Skeletal muscle satellite cell (primary cell): ENCODE data around the gene ELF5.

Experiments used
- H3K27me3 ChIP-seq: 2 replicates; pipeline ENCODE4 v1.7.0; 2013; ENCODE audit warnings: low read length; ENCODE audit not compliant: control insufficient read depth, insufficient read depth
- H3K36me3 ChIP-seq: 2 replicates; pipeline ENCODE4 v1.7.0; 2013; ENCODE audit warnings: mild to moderate bottlenecking, control low read depth, low read length; ENCODE audit not compliant: insufficient read depth
- H3K4me1 ChIP-seq: 2 replicates; pipeline ENCODE4 v1.7.0; 2013; ENCODE audit warnings: low read length; ENCODE audit not compliant: control insufficient read depth, insufficient read depth
- H3K4me2 ChIP-seq: 2 replicates; pipeline ENCODE4 v1.7.0; 2013; ENCODE audit warnings: mild to moderate bottlenecking, low read length
- H3K4me3 ChIP-seq: 2 replicates; pipeline ENCODE4 v1.7.0; 2013; ENCODE audit warnings: low read length
- H3K9ac ChIP-seq: 2 replicates; pipeline ENCODE4 v1.7.0; 2013; ENCODE audit warnings: mild to moderate bottlenecking, low read depth, low read length, moderate library complexity
- H3K9me3 ChIP-seq: replicated peaks from 2 replicates; pipeline ENCODE4 v1.7.0; 2013; ENCODE audit warnings: mild to moderate bottlenecking, control low read depth, low read length

Gene ELF5

DNA sequence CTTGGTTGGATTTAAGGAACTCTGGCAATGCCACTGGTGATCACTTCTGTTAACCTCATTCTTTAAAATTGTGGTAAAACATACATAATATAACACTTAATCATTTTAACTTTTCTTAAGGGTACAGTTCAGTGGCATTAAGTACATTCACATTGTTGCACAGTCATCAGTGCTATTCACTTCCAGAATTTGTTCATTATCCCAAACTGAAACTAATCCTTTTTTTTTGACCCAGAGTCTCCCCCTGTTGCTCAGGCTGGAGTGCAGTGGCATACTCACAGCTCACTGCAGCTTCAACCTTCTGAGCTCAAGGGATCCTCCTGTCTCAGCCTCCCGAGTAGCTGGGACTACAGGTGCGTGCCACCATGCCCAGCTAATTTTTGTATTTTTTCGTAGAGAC lies 10.6 kb downstream of the ELF5 start:
- Histone ChIP-seq H3K27me3 (peaks cover 21% of the 10 kb centered on the region), H3K4me3 (no peak overlapping the region), H3K9me3 (no peaks in the 10 kb centered on the region), H3K36me3 (no peaks in the 10 kb centered on the region), H3K4me1 (peaks cover 17% of the 10 kb centered on the region), H3K4me2 (no peak overlapping the region), H3K9ac (no peak overlapping the region)

DNA sequence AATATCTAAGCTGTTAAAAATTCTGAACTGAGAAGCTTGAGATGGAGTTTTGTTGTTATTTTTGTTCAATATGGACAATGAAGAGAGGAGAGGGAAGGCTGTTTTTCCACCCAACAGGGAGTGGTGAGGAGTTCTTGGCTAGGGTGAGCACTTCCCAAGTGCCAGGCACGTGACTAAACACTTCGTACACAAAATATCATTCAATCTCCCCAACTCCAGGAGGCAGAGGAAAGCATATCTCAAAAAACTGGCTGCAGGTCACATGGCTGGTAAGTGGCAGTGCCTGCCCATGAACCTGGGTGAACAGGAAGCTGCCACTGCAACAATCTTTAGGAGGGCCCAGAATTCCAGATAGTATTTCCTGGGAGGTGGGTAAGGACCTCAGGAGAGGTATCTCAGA lies 11.6 kb downstream of the ELF5 start:
- Histone ChIP-seq H3K27me3 (peaks cover 21% of the 10 kb centered on the region), H3K9me3 (no peaks in the 10 kb centered on the region), H3K4me2 (peak overlapping the region; percentile 41), H3K9ac (peak overlapping the region; percentile 7), H3K4me3 (no peak overlapping the region), H3K36me3 (no peaks in the 10 kb centered on the region), H3K4me1 (peaks cover 17% of the 10 kb centered on the region)

DNA sequence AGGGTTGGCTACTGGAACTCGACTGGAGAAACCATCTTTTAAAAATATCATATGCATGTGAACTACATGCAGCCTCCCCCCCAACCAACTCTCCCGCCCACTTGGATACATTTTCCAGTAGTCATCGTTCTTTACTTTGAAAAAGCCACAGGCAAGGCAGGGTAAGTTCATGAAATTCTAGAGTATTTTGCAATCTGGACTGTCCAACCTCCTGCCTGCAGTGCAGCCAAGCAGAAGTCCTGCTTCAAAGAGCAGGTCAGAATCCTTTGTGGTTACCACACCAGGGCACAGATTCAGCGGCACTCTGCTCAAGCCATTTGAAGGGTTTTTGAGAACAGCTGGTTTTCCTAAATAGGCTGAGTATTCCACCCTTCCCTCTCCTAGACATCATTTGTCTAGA lies 12.1 kb downstream of the ELF5 start:
- no peaks in the 10 kb centered on the region for H3K9me3 ChIP-seq
- no peaks in the 10 kb centered on the region for H3K36me3 ChIP-seq
- H3K9ac ChIP-seq, result peak overlapping the region; percentile 7
- peak overlapping the region; percentile 41 for H3K4me2 ChIP-seq
- H3K4me1 ChIP-seq, result peaks cover 17% of the 10 kb centered on the region
- H3K27me3 ChIP-seq, result peaks cover 21% of the 10 kb centered on the region
- no peak overlapping the region for H3K4me3 ChIP-seq

DNA sequence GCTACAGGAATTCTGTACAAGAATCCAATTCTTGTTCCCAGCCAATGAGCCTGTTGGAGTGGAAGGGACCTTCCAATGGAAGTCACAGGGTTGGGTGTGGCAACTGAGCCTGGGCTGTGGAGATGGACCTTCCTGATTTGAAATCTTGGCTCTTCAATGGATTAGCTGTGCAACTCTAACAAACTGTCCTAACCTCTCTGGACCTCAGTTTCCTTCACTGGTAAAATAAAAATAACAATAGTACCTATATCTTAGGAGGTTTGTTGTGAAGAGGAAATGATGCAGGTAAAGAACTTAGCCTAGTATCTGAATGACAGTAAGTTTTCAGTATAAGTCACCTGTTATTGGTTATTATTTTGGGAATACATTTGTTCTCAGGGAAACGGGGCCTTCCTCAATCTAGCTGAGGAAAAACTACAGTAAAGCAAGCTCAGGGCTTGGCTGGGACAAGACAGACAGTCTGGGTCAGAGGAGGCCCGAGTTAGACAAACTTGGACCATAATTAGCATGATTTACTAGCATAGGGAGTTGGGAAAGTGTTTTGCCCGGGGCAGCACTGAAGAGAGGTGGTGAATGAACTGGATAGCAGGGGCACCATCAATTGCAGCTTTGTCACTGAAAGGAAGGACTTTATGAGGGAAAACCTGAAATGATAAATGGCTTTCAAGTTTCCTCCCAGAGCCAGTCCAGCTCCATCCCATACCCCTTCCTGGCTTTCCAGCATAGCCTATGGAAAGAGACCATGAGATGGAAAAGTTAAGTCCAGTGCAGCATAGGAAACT lies 13.7 kb downstream of the ELF5 start:
- H3K27me3 ChIP-seq, result peaks cover 29% of the 10 kb centered on the region
- H3K36me3 ChIP-seq, result no peaks in the 10 kb centered on the region
- no peaks in the 10 kb centered on the region for H3K9me3 ChIP-seq
- H3K9ac ChIP-seq, result no peak overlapping the region
- H3K4me2 ChIP-seq, result no peak overlapping the region
- no peak overlapping the region for H3K4me3 ChIP-seq
- peaks cover 17% of the 10 kb centered on the region for H3K4me1 ChIP-seq

DNA sequence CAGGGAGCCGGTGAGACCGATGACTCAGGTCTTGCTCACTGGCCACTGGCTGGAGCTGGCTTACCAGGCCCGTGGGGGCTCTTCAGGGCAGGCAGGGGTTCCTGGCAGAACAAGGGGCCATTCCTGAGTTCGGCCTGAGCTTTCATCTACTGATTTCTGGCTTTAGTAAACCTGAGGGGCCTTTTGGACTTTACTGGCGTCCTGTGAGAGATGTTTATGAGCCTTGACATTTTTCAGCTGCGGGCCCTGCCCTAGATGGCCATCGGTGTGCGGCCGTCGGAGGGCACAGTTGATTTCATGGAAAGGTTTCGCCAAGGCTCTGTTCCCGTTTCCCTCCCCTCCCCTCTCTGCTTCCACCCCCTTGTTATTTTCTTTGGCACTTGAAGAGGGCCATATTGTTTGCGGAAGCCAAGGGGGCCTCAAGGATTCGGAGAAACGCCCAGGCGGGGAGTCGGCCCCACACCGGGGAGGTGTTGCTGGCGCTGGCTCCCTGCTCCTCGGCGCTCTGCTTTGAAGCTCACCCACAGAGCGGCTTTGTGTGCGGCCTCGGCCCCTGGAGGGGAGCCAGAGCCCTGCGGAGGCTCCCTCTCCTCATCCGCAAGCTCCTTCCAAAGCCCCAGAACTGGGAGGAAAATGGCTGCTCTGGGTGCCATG lies 17.7 kb downstream of the ELF5 start:
- Histone ChIP-seq H3K27me3 (peaks cover 49% of the 10 kb centered on the region), H3K36me3 (no peaks in the 10 kb centered on the region), H3K4me2 (no peak overlapping the region), H3K4me1 (peaks cover under 1% of the 10 kb centered on the region), H3K4me3 (no peak overlapping the region), H3K9me3 (no peaks in the 10 kb centered on the region), H3K9ac (no peak overlapping the region)

DNA sequence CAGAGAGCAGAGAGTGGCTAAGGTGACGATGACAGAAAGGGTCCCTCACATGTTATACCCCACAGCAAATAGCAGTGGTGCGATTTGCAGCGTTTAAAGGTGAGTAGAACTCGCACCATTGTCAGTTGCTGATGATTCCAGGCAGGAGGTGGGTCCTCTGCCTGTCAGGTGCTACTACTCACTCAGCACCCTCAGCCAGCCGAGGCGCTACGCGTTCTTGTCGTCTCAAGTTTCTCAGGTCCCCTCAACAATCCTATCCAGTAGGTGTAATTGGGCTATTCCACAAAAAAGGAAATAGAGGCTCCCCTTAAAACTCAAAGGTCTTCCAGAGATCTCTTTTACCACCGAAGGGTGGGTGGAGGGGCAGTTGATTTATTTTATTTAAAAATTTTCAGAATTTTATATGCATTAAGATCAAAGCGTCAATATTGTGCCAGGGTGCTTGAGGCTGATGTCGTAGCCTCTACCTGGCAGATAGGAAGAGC lies 18.3 kb downstream of the ELF5 start:
- Histone ChIP-seq H3K9me3 (no peaks in the 10 kb centered on the region), H3K4me2 (no peak overlapping the region), H3K36me3 (no peaks in the 10 kb centered on the region), H3K27me3 (peaks cover 48% of the 10 kb centered on the region), H3K4me1 (no peaks in the 10 kb centered on the region), H3K9ac (no peak overlapping the region), H3K4me3 (no peak overlapping the region)

DNA sequence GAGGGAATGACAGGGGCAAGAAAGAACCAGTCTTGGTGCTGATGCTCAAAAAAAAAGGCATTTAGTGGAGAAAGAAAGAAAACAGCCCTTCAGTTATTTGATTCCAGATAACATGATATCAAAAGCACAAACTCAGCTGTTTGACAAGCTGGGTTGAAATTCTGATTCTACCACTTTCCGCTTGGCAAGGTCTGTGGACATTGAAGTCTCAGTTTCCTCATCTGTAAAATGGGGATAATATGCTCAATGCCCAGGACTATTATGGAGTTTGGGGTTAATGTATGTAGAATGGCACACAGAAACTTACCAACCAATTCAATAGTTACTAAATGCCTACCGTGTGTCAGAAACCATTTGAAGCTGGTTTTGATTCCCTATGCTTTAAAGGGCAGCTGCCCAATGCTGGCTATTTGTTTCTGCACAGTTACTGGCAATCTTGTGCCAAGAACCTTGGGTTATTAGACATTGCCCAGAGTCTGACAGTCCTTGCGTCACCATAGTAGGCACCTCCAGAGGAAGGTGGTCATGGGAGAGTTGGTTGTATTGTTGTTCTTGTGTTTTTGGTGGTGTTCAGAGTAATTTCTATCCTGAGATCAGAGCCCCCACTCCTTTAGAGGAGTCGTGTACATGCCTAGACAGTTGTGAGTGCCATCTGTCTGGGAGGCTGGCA lies 19.5 kb downstream of the ELF5 start:
- Histone ChIP-seq H3K9me3 (no peaks in the 10 kb centered on the region), H3K4me2 (no peak overlapping the region), H3K27me3 (peaks cover 52% of the 10 kb centered on the region), H3K9ac (no peak overlapping the region), H3K4me3 (no peak overlapping the region), H3K4me1 (no peaks in the 10 kb centered on the region), H3K36me3 (no peaks in the 10 kb centered on the region)

DNA sequence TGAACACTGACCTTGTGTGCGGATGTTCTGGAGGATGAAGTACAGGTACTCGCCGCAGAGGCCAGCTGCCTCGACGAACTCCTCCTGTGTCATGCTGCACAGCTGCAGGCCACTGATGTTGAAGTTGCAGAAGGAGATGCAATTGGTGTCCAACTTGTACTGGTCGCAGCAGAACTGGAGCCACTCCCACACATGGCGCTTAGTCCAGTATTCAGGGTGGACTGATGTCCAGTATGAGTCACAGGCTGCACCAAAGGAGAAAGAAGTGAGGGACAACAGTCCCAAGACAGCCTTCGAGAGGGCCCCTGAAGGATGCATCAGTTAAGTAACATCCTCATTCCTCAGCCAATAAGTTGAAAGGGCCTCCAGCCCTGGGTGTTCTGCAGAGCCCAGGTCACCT lies 20.1 kb downstream of the ELF5 start:
- no peak overlapping the region for H3K9ac ChIP-seq
- H3K9me3 ChIP-seq, result no peaks in the 10 kb centered on the region
- peaks cover 56% of the 10 kb centered on the region for H3K27me3 ChIP-seq
- no peaks in the 10 kb centered on the region for H3K4me1 ChIP-seq
- no peaks in the 10 kb centered on the region for H3K36me3 ChIP-seq
- no peak overlapping the region for H3K4me3 ChIP-seq
- no peak overlapping the region for H3K4me2 ChIP-seq

DNA sequence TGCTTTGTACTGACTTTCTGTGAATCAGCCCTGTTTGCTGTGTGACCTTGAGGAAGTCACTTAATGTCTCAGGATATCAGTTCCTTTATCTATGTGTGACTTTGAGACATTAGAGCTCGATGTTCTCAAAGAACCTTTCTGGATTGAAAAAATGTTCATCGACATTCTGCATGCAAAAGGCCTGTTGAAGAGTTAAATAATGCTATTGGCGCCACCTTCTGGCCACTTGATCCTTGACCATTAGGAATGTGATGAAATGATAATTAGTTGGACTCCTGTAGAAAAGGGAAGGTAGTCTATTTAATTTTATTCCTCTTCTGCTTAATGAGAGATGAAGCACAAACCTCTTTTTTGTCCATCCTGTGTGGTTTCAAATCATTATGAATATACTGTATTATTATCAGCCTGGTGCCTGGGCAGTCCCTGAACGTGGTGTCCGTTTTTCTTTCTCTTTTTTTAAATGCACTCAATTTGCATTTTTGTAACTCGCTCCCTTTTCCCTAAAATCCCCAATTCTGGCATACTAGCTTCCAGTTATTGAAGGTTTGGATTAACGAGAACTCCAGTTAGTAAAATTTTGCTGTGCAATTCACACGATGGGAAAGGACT lies 20.7 kb downstream of the ELF5 start:
- Histone ChIP-seq H3K4me2 (no peak overlapping the region), H3K27me3 (peaks cover 58% of the 10 kb centered on the region), H3K36me3 (no peaks in the 10 kb centered on the region), H3K9me3 (no peaks in the 10 kb centered on the region), H3K9ac (no peak overlapping the region), H3K4me3 (no peak overlapping the region), H3K4me1 (no peaks in the 10 kb centered on the region)

DNA sequence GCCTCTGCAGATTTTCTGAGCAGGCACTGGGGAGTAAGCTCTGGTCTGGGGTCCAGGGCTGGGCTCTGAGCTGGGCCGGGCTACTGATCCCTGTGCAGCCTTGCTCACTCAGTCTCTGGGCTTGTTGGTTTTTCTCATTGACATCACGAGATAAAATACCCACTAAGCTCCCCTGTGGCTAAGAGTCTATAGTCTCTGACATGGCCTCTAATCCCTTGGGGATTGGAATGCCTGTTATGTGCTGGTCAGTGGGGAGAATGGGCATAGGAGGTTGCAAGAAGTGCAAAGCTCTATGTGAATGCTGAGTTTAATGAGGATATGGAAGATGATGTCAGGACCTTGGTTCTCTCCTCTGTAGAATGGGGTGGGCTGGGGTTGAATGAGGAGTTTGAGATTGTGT lies 23.3 kb downstream of the ELF5 start:
- no peaks in the 10 kb centered on the region for H3K4me1 ChIP-seq
- H3K27me3 ChIP-seq, result peaks cover 74% of the 10 kb centered on the region
- no peak overlapping the region for H3K9ac ChIP-seq
- no peaks in the 10 kb centered on the region for H3K9me3 ChIP-seq
- H3K4me3 ChIP-seq, result no peak overlapping the region
- H3K4me2 ChIP-seq, result no peak overlapping the region
- no peaks in the 10 kb centered on the region for H3K36me3 ChIP-seq

DNA sequence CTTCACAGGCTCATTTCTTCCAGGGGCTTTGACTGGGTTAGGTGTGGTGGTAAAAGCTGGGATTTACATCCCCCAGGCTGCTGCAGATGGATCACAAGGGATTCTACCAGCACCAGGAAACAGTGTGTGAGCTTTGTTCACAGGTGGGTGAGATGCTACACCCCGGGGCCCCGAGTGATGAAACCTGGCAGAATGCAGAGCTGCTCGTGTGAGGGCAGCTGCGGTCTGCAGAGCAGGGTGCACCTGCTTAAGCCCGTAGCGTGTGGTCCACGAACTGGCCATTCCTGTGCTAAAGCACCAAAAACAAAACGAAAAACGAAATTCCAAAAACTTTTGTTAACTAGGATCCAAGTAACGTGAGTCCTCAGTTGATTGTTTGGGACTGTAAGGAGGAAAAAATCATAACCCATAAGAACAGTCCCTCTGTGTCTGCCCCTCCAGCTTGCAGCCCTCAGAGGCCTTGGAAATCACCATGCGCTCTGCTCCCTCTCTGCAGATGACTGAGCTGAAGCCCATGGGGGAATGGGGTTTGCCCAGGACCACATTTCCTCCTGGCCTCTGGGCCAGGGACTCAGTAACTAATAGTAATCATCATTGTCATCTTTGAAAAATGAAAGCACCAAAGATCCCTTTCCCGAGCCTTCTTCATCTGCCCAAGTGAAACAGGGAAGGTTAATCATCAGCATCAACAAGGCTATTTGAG lies 24.6 kb downstream of the ELF5 start:
- H3K9ac ChIP-seq, result no peak overlapping the region
- peaks cover 68% of the 10 kb centered on the region for H3K27me3 ChIP-seq
- no peaks in the 10 kb centered on the region for H3K9me3 ChIP-seq
- H3K4me3 ChIP-seq, result no peak overlapping the region
- H3K36me3 ChIP-seq, result no peaks in the 10 kb centered on the region
- no peaks in the 10 kb centered on the region for H3K4me1 ChIP-seq
- no peak overlapping the region for H3K4me2 ChIP-seq
